Urothelium cell line (cell line): ENCODE measurements around the gene MRPL51.
A peak's percentile ranks its signal among the peaks of the same experiment; 100 is the strongest.
"Not testable (repeated sequence)": the region's sequence is repeated elsewhere in the genome, so short reads cannot be mapped to it uniquely, and the experiment has no call there.

ENCODE experiments used
- DNase-seq: peaks from one replicate; pipeline ENCODE4 v3.0.0; 2011; ENCODE audit warnings: low spot score, mixed read lengths
- FAIRE-seq: peaks from 2 replicates; lab custom pipeline; 2011; peaks lifted over from hg19 to GRCh38; lab: Jason Lieb, UNC

The MRPL51 gene

GRCh38 chr12:6492838-6493496, at the start of gene MRPL51:
Gene MRPL51 (minus strand): TSS chr12:6493262. CDS start chr12:6493136, 126 bp downstream.
- DNase-seq (peak; percentile 97), FAIRE-seq (peak; percentile 53)

GRCh38 chr12:6542209-6543009, 49.3 kb upstream of the MRPL51 start:
- FAIRE-seq, result no peak
- no peak for DNase-seq

GRCh38 chr12:6541371-6542165, 48.5 kb upstream of the MRPL51 start:
- FAIRE-seq, result no peak
- no peak for DNase-seq

GRCh38 chr12:6540181-6540877, 47.3 kb upstream of the MRPL51 start:
- FAIRE-seq, result peak; percentile 53

GRCh38 chr12:6539707-6540134, 46.7 kb upstream of the MRPL51 start:
- FAIRE-seq (no peak), DNase-seq (no peak)

More at GRCh38 chr12:6540181-6540877, 47.3 kb upstream of the MRPL51 start:
- DNase-seq, result peak; percentile 96

- FAIRE-seq (no peak), DNase-seq (no peak)
Measured at GRCh38 chr12:6539314-6539682, 46.2 kb upstream of the MRPL51 start.

- peak; percentile 52 for FAIRE-seq
Measured at GRCh38 chr12:6538420-6539313, 45.6 kb upstream of the MRPL51 start.

GRCh38 chr12:6537580-6538419, 44.7 kb upstream of the MRPL51 start:
- peak; percentile 64 for DNase-seq
- FAIRE-seq, result not testable (repeated sequence)

More at GRCh38 chr12:6538420-6539313, 45.6 kb upstream of the MRPL51 start:
- DNase-seq, result no peak

- no peak for FAIRE-seq
- no peak for DNase-seq
Measured at GRCh38 chr12:6536894-6537579, 44.0 kb upstream of the MRPL51 start.

- no peak for DNase-seq
- FAIRE-seq, result no peak
Measured at GRCh38 chr12:6535960-6536847, 43.1 kb upstream of the MRPL51 start.

- DNase-seq, result no peak
- no peak for FAIRE-seq
Measured at GRCh38 chr12:6535697-6535946, 42.6 kb upstream of the MRPL51 start.

- peak; percentile 70 for DNase-seq
- FAIRE-seq, result peak; percentile 5
Measured at GRCh38 chr12:6534945-6535696, 42.1 kb upstream of the MRPL51 start.

GRCh38 chr12:6534695-6534944, 41.6 kb upstream of the MRPL51 start:
- no peak for FAIRE-seq
- DNase-seq, result no peak

GRCh38 chr12:6533923-6534694, 41.0 kb upstream of the MRPL51 start, which contains the start of gene GAPDH:
Gene GAPDH (plus strand): TSS chr12:6534517. CDS start chr12:6534833, 316 bp downstream.
- FAIRE-seq (no peak), DNase-seq (peak; percentile 97)

- no peak for FAIRE-seq
- no peak for DNase-seq
Measured at GRCh38 chr12:6533653-6533922, 40.5 kb upstream of the MRPL51 start.

GRCh38 chr12:6532927-6533652, 40.0 kb upstream of the MRPL51 start:
- FAIRE-seq, result peak; percentile 82
- peak; percentile 76 for DNase-seq
